WTC11 (cell line): ENCODE results near the gene EFEMP2. TPM values are rescaled to one million over a fixed set of nuclear protein-coding genes. Genes with fewer than 3 reads are reported as not detected.

Experiments
- ATAC-seq: fragments of 200-7000 bp; cut with Tn5 transposase; 2 replicates; pipeline ENCODE4 v1.10.0; 2021; ENCODE audit warnings: mild to moderate bottlenecking, moderate library complexity
- CTCF ChIA-PET: fragments of 300-600 bp; sonication (Branson Sonifier 250); formaldehyde crosslinking; loops from one replicate; lab custom pipeline; 2021; ENCODE audit warnings: antibody characterized with exemption; lab: Charles Lee
- POLR2A ChIA-PET: fragments of 350-600 bp; sonication (Branson Sonifier 250); formaldehyde crosslinking; loops from one replicate; lab custom pipeline; 2021; ENCODE audit warnings: antibody characterized with exemption; lab: Charles Lee
- DNase-seq: peaks from one replicate; pipeline ENCODE4 v3.0.0; 2021; ENCODE audit warnings: low spot score
- H3K27ac Mint-ChIP-seq: 2 replicates; pipeline ENCODE4 v1.8.0; 2021; ENCODE audit warnings: mixed read lengths
- H3K27me3 Mint-ChIP-seq: 2 replicates; pipeline ENCODE4 v1.8.0; 2021; ENCODE audit warnings: low read depth, mild to moderate bottlenecking, moderate library complexity, mixed read lengths
- H3K36me3 Mint-ChIP-seq: 2 replicates; pipeline ENCODE4 v1.8.0; 2021; ENCODE audit warnings: mixed read lengths
- H3K4me1 Mint-ChIP-seq: 2 replicates; pipeline ENCODE4 v1.8.0; 2022; ENCODE audit warnings: mixed read lengths
- H3K4me3 Mint-ChIP-seq: 2 replicates; pipeline ENCODE4 v1.8.0; 2021; ENCODE audit warnings: mild to moderate bottlenecking, moderate library complexity, mixed read lengths
- H3K9me3 Mint-ChIP-seq: 2 replicates; pipeline ENCODE4 v1.8.0; 2021; ENCODE audit warnings: mixed read lengths
- ARID4B ChIP-seq: sonication (generic); formaldehyde crosslinking; IDR thresholded peaks from 2 replicates; pipeline ENCODE4 v1.8.0; 2023; ENCODE audit warnings: missing genetic modification reagents, mild to moderate bottlenecking, borderline replicate concordance
- ATF1 ChIP-seq: sonication (generic); formaldehyde crosslinking; IDR thresholded peaks from 2 replicates; pipeline ENCODE4 v1.8.1; 2023; ENCODE audit warnings: mild to moderate bottlenecking, moderate library complexity, missing genetic modification reagents
- ATF6 ChIP-seq: sonication (generic); formaldehyde crosslinking; IDR thresholded peaks from 2 replicates; pipeline ENCODE4 v1.8.1; 2023; ENCODE audit warnings: mild to moderate bottlenecking, missing genetic modification reagents
- CREM ChIP-seq: sonication (generic); formaldehyde crosslinking; IDR thresholded peaks from 2 replicates; pipeline ENCODE4 v1.8.1; 2022; ENCODE audit warnings: mild to moderate bottlenecking, missing genetic modification reagents, moderate library complexity
- E2F1 ChIP-seq: sonication (generic); formaldehyde crosslinking; IDR thresholded peaks from 2 replicates; pipeline ENCODE4 v1.8.0; 2022; ENCODE audit warnings: mild to moderate bottlenecking, missing genetic modification reagents
- ESRRA ChIP-seq: sonication (generic); formaldehyde crosslinking; IDR thresholded peaks from 2 replicates; pipeline ENCODE4 v1.8.1; 2022; ENCODE audit warnings: mild to moderate bottlenecking, missing genetic modification reagents, borderline replicate concordance
- FOXP1 ChIP-seq: sonication (generic); formaldehyde crosslinking; IDR thresholded peaks from 2 replicates; pipeline ENCODE4 v1.8.0; 2022; ENCODE audit warnings: missing genetic modification reagents, mild to moderate bottlenecking, moderate library complexity, borderline replicate concordance
- HMGA2 ChIP-seq: fragments of 250-450 bp; sonication (Bioruptor Pico); IDR thresholded peaks from 2 replicates; pipeline ENCODE4 v1.4.0; 2021; ENCODE audit warnings: mild to moderate bottlenecking, moderate library complexity
- IRF2 ChIP-seq: sonication (generic); formaldehyde crosslinking; IDR thresholded peaks from 2 replicates; pipeline ENCODE4 v1.8.0; 2022; ENCODE audit warnings: low read depth, missing genetic modification reagents, borderline replicate concordance
- JAZF1 ChIP-seq: fragments of 250-450 bp; sonication (Bioruptor Pico); IDR thresholded peaks from 2 replicates; pipeline ENCODE4 v1.9.0; 2021; ENCODE audit warnings: moderate library complexity, mild to moderate bottlenecking, inconsistent platforms
- JUN ChIP-seq: sonication (generic); formaldehyde crosslinking; IDR thresholded peaks from 2 replicates; pipeline ENCODE4 v1.8.0; 2023; ENCODE audit warnings: mild to moderate bottlenecking, missing genetic modification reagents
- OVOL2 ChIP-seq: fragments of 250-450 bp; sonication (Bioruptor Pico); IDR thresholded peaks from 2 replicates; pipeline ENCODE4 v1.9.0; 2021; ENCODE audit warnings: mild to moderate bottlenecking, borderline replicate concordance
- TEAD1 ChIP-seq: sonication (generic); formaldehyde crosslinking; IDR thresholded peaks from 2 replicates; pipeline ENCODE4 v1.8.0; 2022; ENCODE audit warnings: mild to moderate bottlenecking, missing genetic modification reagents
- ZBTB43 ChIP-seq: sonication (generic); formaldehyde crosslinking; IDR thresholded peaks from 2 replicates; pipeline ENCODE4 v1.8.1; 2023; ENCODE audit warnings: mild to moderate bottlenecking, missing genetic modification reagents
- ZNF138 ChIP-seq: sonication (generic); formaldehyde crosslinking; conservative IDR thresholded peaks from 2 replicates; pipeline ENCODE4 v1.8.1; 2022; ENCODE audit warnings: mild to moderate bottlenecking, moderate library complexity, missing genetic modification reagents
- ZNF396 ChIP-seq: fragments of 250-450 bp; sonication (Bioruptor Pico); IDR thresholded peaks from 2 replicates; pipeline ENCODE4 v1.8.0; 2021; ENCODE audit warnings: mild to moderate bottlenecking, moderate library complexity, borderline replicate concordance
- total RNA-seq: library from RNA; stranded (reverse); gene quantifications from 3 replicates; pipeline ENCODE4 v1.2.3, GENCODE V29; 2021

The EFEMP2 gene
- total RNA-seq, 1 experiment from 2014 or later: 14.2 TPM

GRCh38 chr11:65916391-65916790, 43.8 kb upstream of the EFEMP2 start:
- no peak for ATAC-seq
- H3K4me1 Mint-ChIP-seq: peaks cover 23% of the 10 kb centered on the region
- peaks cover 6% of the 10 kb centered on the region for H3K27me3 Mint-ChIP-seq

More at GRCh38 chr11:65916391-65916790, 43.8 kb upstream of the EFEMP2 start:
- DNase-seq: no peak
- H3K9me3 Mint-ChIP-seq: no peaks in the 10 kb centered on the region
- POLR2A ChIA-PET: interaction anchor here (0.6 to 1.1 kb wide), 3 partner anchors 30 to 57 kb away, joined by 3 read pairs; partner anchors contain the start of gene MUS81
- peak overlapping the region; percentile 50 for H3K4me3 Mint-ChIP-seq
- H3K36me3 Mint-ChIP-seq: no peaks in the 10 kb centered on the region
- TF ChIP-seq TEAD1 (CRISPR knock-in tag) (no peak), ZNF396 (no peak), JAZF1 (no peak), FOXP1 (CRISPR knock-in tag) (no peak), ESRRA (CRISPR knock-in tag) (no peak), IRF2 (CRISPR knock-in tag) (no peak), OVOL2 (CRISPR knock-in tag) (no peak), E2F1 (CRISPR knock-in tag) (no peak), ZBTB43 (CRISPR knock-in tag) (no peak), CREM (CRISPR knock-in tag) (no peak), JUN (CRISPR knock-in tag) (no peak), ARID4B (CRISPR knock-in tag) (no peak), ATF6 (CRISPR knock-in tag) (no peak), ZNF138 (CRISPR knock-in tag) (no peak), ATF1 (no peak), HMGA2 (CRISPR knock-in tag) (no peak)
- H3K27ac Mint-ChIP-seq: no peak overlapping the region
- CTCF ChIA-PET: interaction anchor here (0.6 to 2.6 kb wide), 3 partner anchors 25 to 246 kb away, joined by 5 to 9 read pairs (median 5); partner anchors contain the start of gene CCDC85B
